GM12874 (cell line): ENCODE results near the gene FAM163B.

Experiments
- CTCF ChIP-seq: IDR thresholded peaks from 2 replicates; pipeline ENCODE4 v1.5.1; 2011; ENCODE audit warnings: low read depth, mild to moderate bottlenecking, control low read depth, low read length, moderate library complexity; ENCODE audit not compliant: insufficient read depth

The FAM163B gene

GRCh38 chr9:133642708-133643361 lies 33.6 kb upstream of the FAM163B start:
- TF ChIP-seq CTCF = no peak

- TF ChIP-seq CTCF = no peak
These were observed 32.8 kb upstream of the FAM163B start for GRCh38 chr9:133641861-133642595.

GRCh38 chr9:133641396-133641655 lies 32.1 kb upstream of the FAM163B start:
- no peak for TF ChIP-seq CTCF

- TF ChIP-seq CTCF = no peak
These were observed 31.6 kb upstream of the FAM163B start for GRCh38 chr9:133640580-133641395.

- TF ChIP-seq CTCF = no peak
These were observed 31.0 kb upstream of the FAM163B start for GRCh38 chr9:133640160-133640559.

- no peak for TF ChIP-seq CTCF
These were observed 30.4 kb upstream of the FAM163B start for GRCh38 chr9:133639613-133640012.

- no peak for TF ChIP-seq CTCF
These were observed 29.5 kb upstream of the FAM163B start for GRCh38 chr9:133638711-133639110.
